ENCODE data around the gene RPUSD3.

The RPUSD3 gene

GRCh38 chr3:9817436-9817835 is 26.4 kb downstream of the RPUSD3 start:
- Histone ChIP-seq H3K9me3 (ENCODE audit: control insufficient read depth, insufficient read depth, low read length) (no peaks in the 10 kb centered on the region), H3K36me3 (ENCODE audit: control insufficient read depth, insufficient read depth, low read length) (no peaks in the 10 kb centered on the region), H3K27ac (ENCODE audit: low read length) (no peak overlapping the region), H3K4me3 (ENCODE audit: low read length) (no peak overlapping the region), H3K4me1 (ENCODE audit: control insufficient read depth, insufficient read depth, low read length) (no peaks in the 10 kb centered on the region), H3K27me3 (ENCODE audit: control insufficient read depth, insufficient read depth, low read length) (no peaks in the 10 kb centered on the region)
- no CpG with 5 or more reads among the region's 6 CpGs for WGBS (ENCODE audit: insufficient coverage, insufficient read length)
- no peak for DNase-seq (ENCODE audit: low read depth, low spot score)

- WGBS (ENCODE audit: insufficient coverage, insufficient read length) = no CpG with 5 or more reads among the region's 9 CpGs
- Histone ChIP-seq H3K4me1 (ENCODE audit: control insufficient read depth, insufficient read depth, low read length) (no peaks in the 10 kb centered on the region), H3K27ac (ENCODE audit: low read length) (no peak overlapping the region), H3K27me3 (ENCODE audit: control insufficient read depth, insufficient read depth, low read length) (peaks cover 5% of the 10 kb centered on the region; the same call in 1 of the 2 replicates), H3K9me3 (ENCODE audit: control insufficient read depth, insufficient read depth, low read length) (no peaks in the 10 kb centered on the region), H3K36me3 (ENCODE audit: control insufficient read depth, insufficient read depth, low read length) (no peaks in the 10 kb centered on the region), H3K4me3 (ENCODE audit: low read length) (no peak overlapping the region)
- no peak for DNase-seq (ENCODE audit: low read depth, low spot score)
These were observed 27.8 kb downstream of the RPUSD3 start for GRCh38 chr3:9815986-9816385.

GRCh38 chr3:9812870-9813483 is 30.8 kb downstream of the RPUSD3 start:
- peaks cover 6% of the 10 kb centered on the region; the same call in 1 of the 2 replicates for H3K27me3 ChIP-seq (ENCODE audit: control insufficient read depth, insufficient read depth, low read length)
- DNase-seq (ENCODE audit: low read depth, low spot score) = no peak
- no CpG with 5 or more reads among the region's 9 CpGs for WGBS (ENCODE audit: insufficient coverage, insufficient read length)
- H3K4me1 ChIP-seq (ENCODE audit: control insufficient read depth, insufficient read depth, low read length) = no peaks in the 10 kb centered on the region
- H3K36me3 ChIP-seq (ENCODE audit: control insufficient read depth, insufficient read depth, low read length) = no peaks in the 10 kb centered on the region
- no peak overlapping the region for H3K27ac ChIP-seq (ENCODE audit: low read length)
- no peaks in the 10 kb centered on the region for H3K9me3 ChIP-seq (ENCODE audit: control insufficient read depth, insufficient read depth, low read length)
- H3K4me3 ChIP-seq (ENCODE audit: low read length) = no peak overlapping the region

- DNase-seq (ENCODE audit: low read depth, low spot score) = no peak
- Histone ChIP-seq H3K4me1 (ENCODE audit: control insufficient read depth, insufficient read depth, low read length) (no peaks in the 10 kb centered on the region), H3K36me3 (ENCODE audit: control insufficient read depth, insufficient read depth, low read length) (peaks cover 4% of the 10 kb centered on the region), H3K9me3 (ENCODE audit: control insufficient read depth, insufficient read depth, low read length) (no peaks in the 10 kb centered on the region), H3K4me3 (ENCODE audit: low read length) (no peak overlapping the region), H3K27ac (ENCODE audit: low read length) (no peak overlapping the region), H3K27me3 (ENCODE audit: control insufficient read depth, insufficient read depth, low read length) (peaks cover 6% of the 10 kb centered on the region; the same call in 1 of the 2 replicates)
- 100% methylated on average over 1 of the region's 10 CpGs for WGBS (ENCODE audit: insufficient coverage, insufficient read length)
These were observed 33.0 kb downstream of the RPUSD3 start for GRCh38 chr3:9810846-9811245.

- no CpG with 5 or more reads among the region's 18 CpGs for WGBS (ENCODE audit: insufficient coverage, insufficient read length)
- H3K27ac ChIP-seq (ENCODE audit: low read length) = no peak overlapping the region
- H3K4me3 ChIP-seq (ENCODE audit: low read length) = peak overlapping the region; percentile 62; the same call in 1 of the 2 replicates
- H3K9me3 ChIP-seq (ENCODE audit: control insufficient read depth, insufficient read depth, low read length) = no peaks in the 10 kb centered on the region
- DNase-seq (ENCODE audit: low read depth, low spot score) = no peak
- H3K27me3 ChIP-seq (ENCODE audit: control insufficient read depth, insufficient read depth, low read length) = peaks cover 6% of the 10 kb centered on the region; the same call in 1 of the 2 replicates
- H3K36me3 ChIP-seq (ENCODE audit: control insufficient read depth, insufficient read depth, low read length) = peaks cover 7% of the 10 kb centered on the region
- H3K4me1 ChIP-seq (ENCODE audit: control insufficient read depth, insufficient read depth, low read length) = no peaks in the 10 kb centered on the region
These were observed 33.4 kb downstream of the RPUSD3 start for GRCh38 chr3:9810433-9810770.

- H3K4me1 ChIP-seq (ENCODE audit: control insufficient read depth, insufficient read depth, low read length) = no peaks in the 10 kb centered on the region
- no peak for DNase-seq (ENCODE audit: low read depth, low spot score)
- H3K27me3 ChIP-seq (ENCODE audit: control insufficient read depth, insufficient read depth, low read length) = peaks cover 6% of the 10 kb centered on the region; the same call in 1 of the 2 replicates
- peak within 1 kb of the TSS; percentile 62; the same call in 1 of the 2 replicates for H3K4me3 ChIP-seq (ENCODE audit: low read length)
- WGBS (ENCODE audit: insufficient coverage, insufficient read length) = no CpG with 5 or more reads among the region's 76 CpGs
- peaks cover 10% of the 10 kb centered on the region for H3K36me3 ChIP-seq (ENCODE audit: control insufficient read depth, insufficient read depth, low read length)
- H3K9me3 ChIP-seq (ENCODE audit: control insufficient read depth, insufficient read depth, low read length) = no peaks in the 10 kb centered on the region
- no peak within 1 kb of the TSS for H3K27ac ChIP-seq (ENCODE audit: low read length)
These were observed 34.0 kb downstream of the RPUSD3 start, which contains the start of gene TTLL3 for GRCh38 chr3:9809615-9810432. TTLL3 (plus strand) TSS chr3:9810262; CDS start chr3:9810662, 400 bp downstream.

- H3K27ac ChIP-seq (ENCODE audit: low read length) = no peak overlapping the region
- no peaks in the 10 kb centered on the region for H3K4me1 ChIP-seq (ENCODE audit: control insufficient read depth, insufficient read depth, low read length)
- peaks cover 14% of the 10 kb centered on the region for H3K36me3 ChIP-seq (ENCODE audit: control insufficient read depth, insufficient read depth, low read length)
- WGBS (ENCODE audit: insufficient coverage, insufficient read length) = no CpG with 5 or more reads among the region's 4 CpGs
- H3K27me3 ChIP-seq (ENCODE audit: control insufficient read depth, insufficient read depth, low read length) = peaks cover 6% of the 10 kb centered on the region; the same call in 1 of the 2 replicates
- no peak for DNase-seq (ENCODE audit: low read depth, low spot score)
- H3K4me3 ChIP-seq (ENCODE audit: low read length) = no peak overlapping the region; the same call in 1 of the 2 replicates
- no peaks in the 10 kb centered on the region for H3K9me3 ChIP-seq (ENCODE audit: control insufficient read depth, insufficient read depth, low read length)
These were observed 34.6 kb downstream of the RPUSD3 start for GRCh38 chr3:9809239-9809614.

- H3K4me3 ChIP-seq (ENCODE audit: low read length) = no peak overlapping the region
- no peaks in the 10 kb centered on the region for H3K9me3 ChIP-seq (ENCODE audit: control insufficient read depth, insufficient read depth, low read length)
- peaks cover 6% of the 10 kb centered on the region; the same call in 1 of the 2 replicates for H3K27me3 ChIP-seq (ENCODE audit: control insufficient read depth, insufficient read depth, low read length)
- no peak for DNase-seq (ENCODE audit: low read depth, low spot score)
- H3K36me3 ChIP-seq (ENCODE audit: control insufficient read depth, insufficient read depth, low read length) = peaks cover 21% of the 10 kb centered on the region
- no peaks in the 10 kb centered on the region for H3K4me1 ChIP-seq (ENCODE audit: control insufficient read depth, insufficient read depth, low read length)
- no CpG with 5 or more reads among the region's 7 CpGs for WGBS (ENCODE audit: insufficient coverage, insufficient read length)
- no peak overlapping the region for H3K27ac ChIP-seq (ENCODE audit: low read length)
These were observed 35.3 kb downstream of the RPUSD3 start for GRCh38 chr3:9808345-9809037.

- H3K4me1 ChIP-seq (ENCODE audit: control insufficient read depth, insufficient read depth, low read length) = no peaks in the 10 kb centered on the region
- DNase-seq (ENCODE audit: low read depth, low spot score) = no peak
- H3K27me3 ChIP-seq (ENCODE audit: control insufficient read depth, insufficient read depth, low read length) = peaks cover 6% of the 10 kb centered on the region; the same call in 1 of the 2 replicates
- H3K36me3 ChIP-seq (ENCODE audit: control insufficient read depth, insufficient read depth, low read length) = peaks cover 27% of the 10 kb centered on the region
- no peak overlapping the region for H3K27ac ChIP-seq (ENCODE audit: low read length)
- no CpG with 5 or more reads among the region's 2 CpGs for WGBS (ENCODE audit: insufficient coverage, insufficient read length)
- H3K4me3 ChIP-seq (ENCODE audit: low read length) = no peak overlapping the region
- no peaks in the 10 kb centered on the region for H3K9me3 ChIP-seq (ENCODE audit: control insufficient read depth, insufficient read depth, low read length)
These were observed 35.8 kb downstream of the RPUSD3 start for GRCh38 chr3:9807981-9808344.

Data from iPS DF 6.9 (cell line).